HepG2 (cell line): ENCODE results near the gene NRG2. TPM values are rescaled to one million over a fixed set of nuclear protein-coding genes. Genes with fewer than 3 reads are reported as not detected.

Source experiments
- DRAP1 ChIP-seq: IDR thresholded peaks from 2 replicates; pipeline ENCODE4 v1.6.1; 2016; ENCODE audit warnings: missing genetic modification reagents, missing compliant biosample characterization
- HNF1A ChIP-seq, 2 experiments: sonication (generic) in 1 of 2; formaldehyde crosslinking in 1 of 2; IDR thresholded peaks; 2 replicates each; pipeline versions ENCODE4 v1.4.0 to v1.6.1; 2016 to 2020; ENCODE audit warnings: borderline replicate concordance in 1 of 2, low read depth in 1 of 2, mild to moderate bottlenecking in 1 of 2, missing genetic modification reagents in 1 of 2
- RCOR2 ChIP-seq: IDR thresholded peaks from 2 replicates; pipeline ENCODE4 v1.6.1; 2016; ENCODE audit warnings: missing biosample characterization, missing genetic modification reagents
- SP1 ChIP-seq, 2 experiments: fragments of 450-650 bp in 1 of 2; sonication (generic) in 1 of 2; formaldehyde crosslinking in 1 of 2; IDR thresholded peaks; 2 replicates each; pipeline versions ENCODE4 v1.4.0 to v1.6.1; 2016 to 2020; ENCODE audit warnings: missing genetic modification reagents in 1 of 2
- TAF1 ChIP-seq: sonication (generic); formaldehyde crosslinking; IDR thresholded peaks from 2 replicates; pipeline ENCODE4 v1.4.0; 2020; ENCODE audit warnings: missing genetic modification reagents
- YEATS2 ChIP-seq: sonication (generic); formaldehyde crosslinking; IDR thresholded peaks from 2 replicates; pipeline ENCODE4 v1.4.0; 2020; ENCODE audit warnings: missing genetic modification reagents, borderline replicate concordance
- ZBTB40 ChIP-seq, 2 experiments: fragments of 450-650 bp in 1 of 2; sonication (generic) in 1 of 2; formaldehyde crosslinking in 1 of 2; IDR thresholded peaks; 2 replicates each; pipeline versions ENCODE4 v1.6.1 to v1.8.0; 2016 to 2022; ENCODE audit warnings: antibody characterized with exemption in 1 of 2, mild to moderate bottlenecking in 1 of 2, missing genetic modification reagents in 1 of 2
- ZNF451 ChIP-seq: sonication (generic); formaldehyde crosslinking; IDR thresholded peaks from 2 replicates; pipeline ENCODE4 v1.5.0; 2020; ENCODE audit warnings: mild to moderate bottlenecking, missing genetic modification reagents
- ZNF577 ChIP-seq: sonication (generic); formaldehyde crosslinking; IDR thresholded peaks from 2 replicates; pipeline ENCODE4 v1.4.0; 2020; ENCODE audit warnings: mild to moderate bottlenecking, low read depth, missing genetic modification reagents, borderline replicate concordance
- ZNF614 ChIP-seq: IDR thresholded peaks from 2 replicates; pipeline ENCODE4 v1.6.1; 2018; ENCODE audit warnings: missing biosample characterization, missing genetic modification reagents, inconsistent platforms, borderline replicate concordance
- ZNF619 ChIP-seq: sonication (generic); formaldehyde crosslinking; IDR thresholded peaks from 2 replicates; pipeline ENCODE4 v1.4.0; 2020; ENCODE audit warnings: mild to moderate bottlenecking, missing genetic modification reagents
- ZNF775 ChIP-seq: sonication (generic); formaldehyde crosslinking; IDR thresholded peaks from 2 replicates; pipeline ENCODE4 v1.4.0; 2020; ENCODE audit warnings: missing genetic modification reagents, mild to moderate bottlenecking, moderate library complexity, borderline replicate concordance
- polyA plus RNA-seq, 8 experiments: library from polyadenylated mRNA; depleted of rRNA in 3 of 8; stranded (reverse) in 7 of 8; unstranded in 1 of 8; fragments of >200 nt; fragmentation: Illumina TruSeq in 4 of 8; extraction: Trizol in 4 of 8; gene quantifications; 2 replicates each; pipeline versions ENCODE4 v1.2.1 to v1.2.3, GENCODE V29; 2011 to 2016; ENCODE audit warnings: low read depth in 4 of 8, missing spikeins in 1 of 8, mixed read lengths in 1 of 8; ENCODE audit not compliant: insufficient read depth in 1 of 8
- total RNA-seq, 5 experiments: library from RNA; depleted of rRNA; stranded (reverse); fragments of >200 nt; fragmentation: Illumina TruSeq; extraction: Trizol; gene quantifications; 2 replicates each; pipeline ENCODE4 v1.2.3, GENCODE V29; 2016; ENCODE audit warnings: low read depth in 1 of 5

The NRG2 gene
- total and polyA plus RNA-seq, 2 of the 13 experiments (the other 11 are each of a cell fraction or from before 2014, with no cell fraction given), result not detected

GRCh38 chr5:139968547-139969261 lies 74.4 kb downstream of the NRG2 start (continued):
- TF ChIP-seq ZBTB40 (IDR thresholded peaks at IDR 0.05) (no peak), ZBTB40 (CRISPR knock-in tag; IDR thresholded peaks at IDR 0.05) (no peak), ZNF577 (CRISPR knock-in tag) (no peak), YEATS2 (CRISPR knock-in tag) (peak; percentile 46; the same call in 1 of the 2 replicates), RCOR2 (CRISPR knock-in tag) (no peak), ZNF451 (CRISPR knock-in tag) (peak; percentile 69; the same call in 1 of the 2 replicates), DRAP1 (CRISPR knock-in tag) (0 out of 2 replicates have a peak, but pooled peaks have one; percentile 45), ZNF619 (CRISPR knock-in tag) (peak; percentile 83; the same call in 1 of the 2 replicates), ZNF775 (CRISPR knock-in tag) (no peak), HNF1A (IDR thresholded peaks at IDR 0.05; ENCODE audit: low read depth) (no peak), HNF1A (CRISPR knock-in tag; IDR thresholded peaks at IDR 0.05; ENCODE audit: borderline replicate concordance) (0 out of 2 replicates have a peak, but pooled peaks have one; percentile 32), ZNF614 (CRISPR knock-in tag) (0 out of 2 replicates have a peak, but pooled peaks have one; percentile 38), SP1 (IDR thresholded peaks at IDR 0.05) (no peak), SP1 (CRISPR knock-in tag; IDR thresholded peaks at IDR 0.05) (peak; percentile 47; the same call in 1 of the 2 replicates), TAF1 (CRISPR knock-in tag) (no peak)
